ENCODE data around the gene SELENOM. TPM values are rescaled to one million over a fixed set of nuclear protein-coding genes. Genes with fewer than 3 reads are reported as not detected.

SELENOM gene
- total RNA-seq, 2 experiments from 2014 or later, result 6.4 to 7.8 TPM

GRCh38 chr22:31139066-31139465 lies 31.7 kb upstream of the SELENOM start:
- no peak overlapping the region for H3K4me3 Mint-ChIP-seq
- H3K36me3 Mint-ChIP-seq, result no peaks in the 10 kb centered on the region
- no peak overlapping the region for H3K27ac Mint-ChIP-seq
- H3K9me3 Mint-ChIP-seq, result no peaks in the 10 kb centered on the region
- H3K4me1 Mint-ChIP-seq, result peaks cover 4% of the 10 kb centered on the region
- no peak for DNase-seq
- no peaks in the 10 kb centered on the region for H3K27me3 Mint-ChIP-seq

- H3K9me3 Mint-ChIP-seq, result no peaks in the 10 kb centered on the region
- H3K27ac Mint-ChIP-seq, result no peak overlapping the region
- no peaks in the 10 kb centered on the region for H3K27me3 Mint-ChIP-seq
- H3K4me1 Mint-ChIP-seq, result no peaks in the 10 kb centered on the region
- H3K4me3 Mint-ChIP-seq, result no peak overlapping the region
- DNase-seq, result no peak
- no peaks in the 10 kb centered on the region for H3K36me3 Mint-ChIP-seq
These were observed 30.8 kb upstream of the SELENOM start for GRCh38 chr22:31138126-31138525.

- H3K9me3 Mint-ChIP-seq, result no peaks in the 10 kb centered on the region
- DNase-seq, result no peak
- H3K4me1 Mint-ChIP-seq, result no peaks in the 10 kb centered on the region
- H3K4me3 Mint-ChIP-seq, result no peak overlapping the region
- no peaks in the 10 kb centered on the region for H3K27me3 Mint-ChIP-seq
- no peak overlapping the region for H3K27ac Mint-ChIP-seq
- H3K36me3 Mint-ChIP-seq, result no peaks in the 10 kb centered on the region
These were observed 30.4 kb upstream of the SELENOM start for GRCh38 chr22:31137721-31138120.

- H3K36me3 Mint-ChIP-seq, result no peaks in the 10 kb centered on the region
- H3K27me3 Mint-ChIP-seq, result no peaks in the 10 kb centered on the region
- H3K4me1 Mint-ChIP-seq, result no peaks in the 10 kb centered on the region
- H3K9me3 Mint-ChIP-seq, result no peaks in the 10 kb centered on the region
- no peak overlapping the region for H3K27ac Mint-ChIP-seq
- H3K4me3 Mint-ChIP-seq, result no peak overlapping the region
- no peak for DNase-seq
These were observed 29.3 kb upstream of the SELENOM start for GRCh38 chr22:31136711-31137110.

- Mint-ChIP-seq H3K4me3 (no peak overlapping the region), H3K27me3 (no peaks in the 10 kb centered on the region), H3K36me3 (no peaks in the 10 kb centered on the region), H3K4me1 (no peaks in the 10 kb centered on the region), H3K9me3 (no peaks in the 10 kb centered on the region), H3K27ac (no peak overlapping the region)
- DNase-seq, result no peak
These were observed 28.8 kb upstream of the SELENOM start for GRCh38 chr22:31136155-31136554.

- DNase-seq, result no peak
- H3K4me1 Mint-ChIP-seq, result no peaks in the 10 kb centered on the region
- H3K36me3 Mint-ChIP-seq, result no peaks in the 10 kb centered on the region
- H3K4me3 Mint-ChIP-seq, result no peak overlapping the region
- no peaks in the 10 kb centered on the region for H3K9me3 Mint-ChIP-seq
- H3K27me3 Mint-ChIP-seq, result no peaks in the 10 kb centered on the region
- H3K27ac Mint-ChIP-seq, result no peak overlapping the region
These were observed 28.3 kb upstream of the SELENOM start for GRCh38 chr22:31135706-31136105.

GRCh38 chr22:31134688-31135087 lies 27.3 kb upstream of the SELENOM start:
- DNase-seq, result no peak
- Mint-ChIP-seq H3K27ac (no peak overlapping the region), H3K36me3 (no peaks in the 10 kb centered on the region), H3K4me3 (no peak overlapping the region), H3K4me1 (no peaks in the 10 kb centered on the region), H3K27me3 (no peaks in the 10 kb centered on the region), H3K9me3 (no peaks in the 10 kb centered on the region)

GRCh38 chr22:31133911-31134310 lies 26.5 kb upstream of the SELENOM start:
- Mint-ChIP-seq H3K27me3 (no peaks in the 10 kb centered on the region), H3K4me1 (no peaks in the 10 kb centered on the region)

GRCh38 chr22:31130873-31131272 lies 23.5 kb upstream of the SELENOM start:
- no peaks in the 10 kb centered on the region for H3K36me3 Mint-ChIP-seq
- no peak overlapping the region for H3K4me3 Mint-ChIP-seq
- H3K9me3 Mint-ChIP-seq, result no peaks in the 10 kb centered on the region
- H3K4me1 Mint-ChIP-seq, result no peaks in the 10 kb centered on the region
- DNase-seq, result no peak
- H3K27me3 Mint-ChIP-seq, result peaks cover 7% of the 10 kb centered on the region
- no peak overlapping the region for H3K27ac Mint-ChIP-seq

More at GRCh38 chr22:31133911-31134310, 26.5 kb upstream of the SELENOM start:
- H3K27ac Mint-ChIP-seq, result no peak overlapping the region
- DNase-seq, result no peak
- no peak overlapping the region for H3K4me3 Mint-ChIP-seq
- H3K36me3 Mint-ChIP-seq, result no peaks in the 10 kb centered on the region
- H3K9me3 Mint-ChIP-seq, result no peaks in the 10 kb centered on the region

GRCh38 chr22:31128156-31128555 lies 20.8 kb upstream of the SELENOM start:
- H3K9me3 Mint-ChIP-seq, result no peaks in the 10 kb centered on the region
- H3K4me3 Mint-ChIP-seq, result no peak overlapping the region
- no peak for DNase-seq
- no peaks in the 10 kb centered on the region for H3K4me1 Mint-ChIP-seq
- no peak overlapping the region for H3K27ac Mint-ChIP-seq
- H3K36me3 Mint-ChIP-seq, result no peaks in the 10 kb centered on the region
- peaks cover 7% of the 10 kb centered on the region for H3K27me3 Mint-ChIP-seq

GRCh38 chr22:31127181-31127772 lies 19.9 kb upstream of the SELENOM start:
- Mint-ChIP-seq H3K4me1 (no peaks in the 10 kb centered on the region), H3K9me3 (no peaks in the 10 kb centered on the region), H3K27ac (no peak overlapping the region), H3K4me3 (no peak overlapping the region), H3K27me3 (peaks cover 7% of the 10 kb centered on the region), H3K36me3 (no peaks in the 10 kb centered on the region)
- no peak for DNase-seq

GRCh38 chr22:31126869-31127175 lies 19.5 kb upstream of the SELENOM start:
- Mint-ChIP-seq H3K36me3 (no peaks in the 10 kb centered on the region), H3K4me1 (no peaks in the 10 kb centered on the region), H3K4me3 (no peak overlapping the region), H3K27me3 (peaks cover 7% of the 10 kb centered on the region), H3K27ac (no peak overlapping the region), H3K9me3 (no peaks in the 10 kb centered on the region)
- no peak for DNase-seq

- no peaks in the 10 kb centered on the region for H3K9me3 Mint-ChIP-seq
- peaks cover 7% of the 10 kb centered on the region for H3K27me3 Mint-ChIP-seq
- H3K4me1 Mint-ChIP-seq, result no peaks in the 10 kb centered on the region
- DNase-seq, result no peak
- H3K27ac Mint-ChIP-seq, result no peak overlapping the region
- no peaks in the 10 kb centered on the region for H3K36me3 Mint-ChIP-seq
- H3K4me3 Mint-ChIP-seq, result no peak overlapping the region
These were observed 18.9 kb upstream of the SELENOM start for GRCh38 chr22:31126128-31126868.

GRCh38 chr22:31125521-31126117 lies 18.3 kb upstream of the SELENOM start:
- H3K4me1 Mint-ChIP-seq, result no peaks in the 10 kb centered on the region

GRCh38 chr22:31124811-31125465 lies 17.6 kb upstream of the SELENOM start:
- no peak for DNase-seq
- Mint-ChIP-seq H3K27me3 (peaks cover 7% of the 10 kb centered on the region), H3K27ac (no peak overlapping the region), H3K4me1 (no peaks in the 10 kb centered on the region), H3K4me3 (no peak overlapping the region), H3K9me3 (no peaks in the 10 kb centered on the region), H3K36me3 (no peaks in the 10 kb centered on the region)

More at GRCh38 chr22:31125521-31126117, 18.3 kb upstream of the SELENOM start:
- Mint-ChIP-seq H3K9me3 (no peaks in the 10 kb centered on the region), H3K27me3 (peaks cover 7% of the 10 kb centered on the region), H3K27ac (no peak overlapping the region), H3K4me3 (no peak overlapping the region), H3K36me3 (no peaks in the 10 kb centered on the region)
- no peak for DNase-seq

Measured in activated naive CD8-positive, alpha-beta T cell treated with anti-CD3 and anti-CD28 coated beads for 36 hours (primary cell).